HEK293T (cell line): ENCODE results near the gene ZNF681.
A peak's percentile ranks its signal among the peaks of the same experiment; 100 is the strongest.

Experiments used
- CTCF ChIA-PET: fragments of 350-600 bp; formaldehyde crosslinking; extraction: SDS; loops from one replicate; lab custom pipeline; 2021; ENCODE audit warnings: antibody characterized with exemption, inconsistent platforms; lab: Yijun Ruan, JAX
- POLR2A ChIA-PET: fragments of 350-600 bp; formaldehyde crosslinking; extraction: SDS; loops from one replicate; lab custom pipeline; 2020; ENCODE audit warnings: antibody characterized with exemption, inconsistent platforms; lab: Yijun Ruan, JAX
- DNase-seq: peaks from one replicate; pipeline ENCODE4 v3.0.0; 2012; ENCODE audit warnings: mixed read lengths; ENCODE audit errors: extremely low spot score
- ARNT ChIP-seq: fragments of 450-650 bp; IDR thresholded peaks from 2 replicates; pipeline ENCODE4 v1.6.1; 2017; ENCODE audit warnings: mild to moderate bottlenecking
- BHLHE40 ChIP-seq: fragments of 450-650 bp; IDR thresholded peaks from 2 replicates; pipeline ENCODE4 v1.6.1; 2016; ENCODE audit warnings: mild to moderate bottlenecking, moderate library complexity, borderline replicate concordance
- CTBP1 ChIP-seq: fragments of 450-650 bp; IDR thresholded peaks from 2 replicates; pipeline ENCODE4 v1.6.1; 2016; ENCODE audit warnings: borderline replicate concordance
- ELF4 ChIP-seq: fragments of 450-650 bp; IDR thresholded peaks from 2 replicates; pipeline ENCODE4 v1.6.1; 2017; ENCODE audit warnings: antibody characterized with exemption
- FOXA1 ChIP-seq: fragments of 450-650 bp; IDR thresholded peaks from 2 replicates; pipeline ENCODE4 v1.6.1; 2016; ENCODE audit warnings: mild to moderate bottlenecking
- FOXK2 ChIP-seq: fragments of 450-650 bp; IDR thresholded peaks from 2 replicates; pipeline ENCODE4 v1.6.1; 2016; ENCODE audit warnings: mild to moderate bottlenecking
- FOXM1 ChIP-seq: fragments of 450-650 bp; IDR thresholded peaks from 2 replicates; pipeline ENCODE4 v1.6.1; 2017; ENCODE audit warnings: mild to moderate bottlenecking, borderline replicate concordance
- HDGF ChIP-seq: fragments of 450-650 bp; IDR thresholded peaks from 2 replicates; pipeline ENCODE4 v1.6.1; 2017; ENCODE audit warnings: antibody characterized with exemption, borderline replicate concordance
- L3MBTL2 ChIP-seq: fragments of 450-650 bp; conservative IDR thresholded peaks from 2 replicates; pipeline ENCODE4 v1.6.1; 2016; ENCODE audit warnings: mild to moderate bottlenecking
- LEF1 ChIP-seq: fragments of 450-650 bp; IDR thresholded peaks from 2 replicates; pipeline ENCODE4 v1.6.1; 2017; ENCODE audit warnings: mild to moderate bottlenecking, borderline replicate concordance
- NFRKB ChIP-seq: fragments of 450-650 bp; IDR thresholded peaks from 2 replicates; pipeline ENCODE4 v1.6.1; 2016; ENCODE audit warnings: mild to moderate bottlenecking, moderate library complexity
- PKNOX1 ChIP-seq: fragments of 450-650 bp; IDR thresholded peaks from 2 replicates; pipeline ENCODE4 v1.6.1; 2016
- SP1 ChIP-seq: fragments of 450-650 bp; IDR thresholded peaks from 2 replicates; pipeline ENCODE4 v1.6.1; 2017
- SUZ12 ChIP-seq: fragments of 450-650 bp; IDR thresholded peaks from 2 replicates; pipeline ENCODE4 v1.6.1; 2016; ENCODE audit warnings: mild to moderate bottlenecking
- TARDBP ChIP-seq: fragments of 450-650 bp; IDR thresholded peaks from 2 replicates; pipeline ENCODE4 v1.6.1; 2016
- ZNF384 ChIP-seq: fragments of 450-650 bp; IDR thresholded peaks from 2 replicates; pipeline ENCODE4 v1.6.1; 2016

ZNF681 gene

GRCh38 chr19:23758187-23759074 lies at the start of gene ZNF681:
TSS of gene ZNF681 (minus strand) at chr19:23758891. CDS start at chr19:23758749, 142 bp downstream.
- TF ChIP-seq FOXK2 (no peak), PKNOX1 (peak; percentile 75)
- CTCF ChIA-PET = no interaction called here
- DNase-seq = peak; percentile 28
- POLR2A ChIA-PET = interaction anchor here (0.8 kb wide), 1 partner anchor 71 kb away, joined by 4 read pairs; the partner anchor contains the start of gene ZNF675

GRCh38 chr19:23804676-23805075 lies 46.0 kb upstream of the ZNF681 start:
- no peak for DNase-seq
- POLR2A ChIA-PET = no interaction called here
- CTCF ChIA-PET = no interaction called here
- TF ChIP-seq FOXA1 (no peak), ZNF384 (no peak), LEF1 (no peak), HDGF (no peak), SUZ12 (no peak), BHLHE40 (no peak), SP1 (no peak), CTBP1 (no peak), ELF4 (no peak), TARDBP (no peak), FOXK2 (no peak), ARNT (no peak), PKNOX1 (no peak), FOXM1 (no peak), L3MBTL2 (no peak), NFRKB (no peak)

- CTCF ChIA-PET = no interaction called here
- DNase-seq = no peak
- POLR2A ChIA-PET = no interaction called here
- TF ChIP-seq ZNF384 = no peak
- no peak for TF ChIP-seq SUZ12
- TF ChIP-seq ELF4 = no peak
- TF ChIP-seq FOXM1 = no peak
- no peak for TF ChIP-seq FOXA1
- TF ChIP-seq SP1 = no peak
- TF ChIP-seq LEF1 = no peak
- no peak for TF ChIP-seq L3MBTL2
- TF ChIP-seq BHLHE40 = no peak
- TF ChIP-seq CTBP1 = no peak
- no peak for TF ChIP-seq ARNT
- TF ChIP-seq TARDBP = no peak
- TF ChIP-seq NFRKB = no peak
- TF ChIP-seq PKNOX1 = no peak
- no peak for TF ChIP-seq HDGF
These were observed 43.6 kb upstream of the ZNF681 start for GRCh38 chr19:23802290-23802689.

GRCh38 chr19:23801803-23802202 lies 43.1 kb upstream of the ZNF681 start:
- CTCF ChIA-PET = no interaction called here
- POLR2A ChIA-PET = no interaction called here
- no peak for DNase-seq
- no peak for TF ChIP-seq ARNT

- TF ChIP-seq ELF4 = no peak
- TF ChIP-seq CTBP1 = no peak
- no peak for TF ChIP-seq SUZ12
- TF ChIP-seq FOXA1 = no peak
- TF ChIP-seq FOXM1 = no peak
- TF ChIP-seq BHLHE40 = no peak
- TF ChIP-seq NFRKB = no peak
- no peak for TF ChIP-seq L3MBTL2
- CTCF ChIA-PET = no interaction called here
- no peak for DNase-seq
- POLR2A ChIA-PET = no interaction called here
These were observed 42.2 kb upstream of the ZNF681 start for GRCh38 chr19:23800868-23801267.

GRCh38 chr19:23800271-23800670 lies 41.6 kb upstream of the ZNF681 start:
- TF ChIP-seq L3MBTL2 = no peak
- TF ChIP-seq BHLHE40 = no peak
- no peak for TF ChIP-seq FOXK2
- no peak for TF ChIP-seq SUZ12
- TF ChIP-seq TARDBP = no peak
- TF ChIP-seq ZNF384 = no peak
- TF ChIP-seq PKNOX1 = no peak
- TF ChIP-seq FOXM1 = no peak
- CTCF ChIA-PET = no interaction called here
- POLR2A ChIA-PET = no interaction called here
- DNase-seq = no peak
